HG02610 (cell line): Measurements from ENCODE around the gene WNT2.
"Not testable (repeated sequence)": the region's sequence is repeated elsewhere in the genome, so short reads cannot be mapped to it uniquely, and the experiment has no call there.

Source experiments
- ATAC-seq: cut with Tn5 transposase; IDR thresholded peaks from one replicate; pipeline ENCODE4 v1.9.1; 2021; ENCODE audit warnings: mild to moderate bottlenecking, moderate library complexity; ENCODE audit not compliant: unreplicated experiment

WNT2 gene

GRCh38 chr7:117312593-117313580 lies 10.0 kb downstream of the WNT2 start:
- ATAC-seq: no peak

- no peak for ATAC-seq
These were observed 14.0 kb downstream of the WNT2 start for GRCh38 chr7:117308891-117309290.

- ATAC-seq: no peak
These were observed 20.5 kb downstream of the WNT2 start for GRCh38 chr7:117302396-117302795.

- not testable (repeated sequence) for ATAC-seq
These were observed 22.4 kb downstream of the WNT2 start for GRCh38 chr7:117300506-117300905.

- ATAC-seq: no peak
These were observed 25.3 kb downstream of the WNT2 start for GRCh38 chr7:117297606-117298005.

- ATAC-seq: no peak
These were observed 26.8 kb downstream of the WNT2 start for GRCh38 chr7:117296066-117296465.

GRCh38 chr7:117285826-117286225 lies 37.0 kb downstream of the WNT2 start:
- no peak for ATAC-seq

- ATAC-seq: no peak
These were observed 38.2 kb downstream of the WNT2 start for GRCh38 chr7:117284692-117285091.

- no peak for ATAC-seq
These were observed 39.1 kb downstream of the WNT2 start for GRCh38 chr7:117283779-117284178.

- ATAC-seq: no peak
These were observed 39.5 kb downstream of the WNT2 start for GRCh38 chr7:117283371-117283770.

- no peak for ATAC-seq
These were observed 40.5 kb downstream of the WNT2 start for GRCh38 chr7:117282239-117282812.

GRCh38 chr7:117281562-117281961 lies 41.3 kb downstream of the WNT2 start:
- ATAC-seq: no peak

GRCh38 chr7:117279931-117280557 lies 42.8 kb downstream of the WNT2 start:
- ATAC-seq: no peak

GRCh38 chr7:117279203-117279602 lies 43.7 kb downstream of the WNT2 start:
- no peak for ATAC-seq

GRCh38 chr7:117278040-117278439 lies 44.8 kb downstream of the WNT2 start:
- ATAC-seq: no peak

GRCh38 chr7:117277576-117277975 lies 45.3 kb downstream of the WNT2 start:
- no peak for ATAC-seq

- no peak for ATAC-seq
These were observed 47.9 kb downstream of the WNT2 start for GRCh38 chr7:117274951-117275350.

- no peak for ATAC-seq
These were observed 49.0 kb downstream of the WNT2 start for GRCh38 chr7:117273814-117274225.

GRCh38 chr7:117273325-117273724 lies 49.5 kb downstream of the WNT2 start:
- ATAC-seq: no peak

- ATAC-seq: no peak
These were observed 50.7 kb downstream of the WNT2 start for GRCh38 chr7:117272017-117272759.

GRCh38 chr7:117271566-117271965 lies 51.3 kb downstream of the WNT2 start:
- no peak for ATAC-seq
